ENCODE data around the gene CHD8.

DNA sequence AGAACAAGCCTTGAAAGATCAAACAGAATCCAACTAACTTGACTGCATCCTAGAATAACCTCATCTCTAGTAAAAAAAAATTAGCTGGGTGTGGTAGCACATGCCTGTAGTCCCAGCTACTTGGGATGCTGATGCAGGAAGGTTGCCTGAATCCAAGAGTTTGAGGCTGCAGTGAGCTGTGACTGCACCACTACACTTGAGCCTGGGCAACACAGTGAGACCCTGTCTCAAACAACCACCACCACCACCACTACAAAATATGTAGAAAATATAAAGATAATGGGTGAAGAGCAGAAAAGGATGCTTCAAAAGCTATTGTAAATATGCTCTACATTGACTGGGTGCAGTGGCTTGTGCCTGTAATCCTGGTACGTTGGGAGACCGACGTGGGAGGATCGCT lies 99.4 kb downstream of the CHD8 start:
- TF ChIP-seq, protein P1, sequence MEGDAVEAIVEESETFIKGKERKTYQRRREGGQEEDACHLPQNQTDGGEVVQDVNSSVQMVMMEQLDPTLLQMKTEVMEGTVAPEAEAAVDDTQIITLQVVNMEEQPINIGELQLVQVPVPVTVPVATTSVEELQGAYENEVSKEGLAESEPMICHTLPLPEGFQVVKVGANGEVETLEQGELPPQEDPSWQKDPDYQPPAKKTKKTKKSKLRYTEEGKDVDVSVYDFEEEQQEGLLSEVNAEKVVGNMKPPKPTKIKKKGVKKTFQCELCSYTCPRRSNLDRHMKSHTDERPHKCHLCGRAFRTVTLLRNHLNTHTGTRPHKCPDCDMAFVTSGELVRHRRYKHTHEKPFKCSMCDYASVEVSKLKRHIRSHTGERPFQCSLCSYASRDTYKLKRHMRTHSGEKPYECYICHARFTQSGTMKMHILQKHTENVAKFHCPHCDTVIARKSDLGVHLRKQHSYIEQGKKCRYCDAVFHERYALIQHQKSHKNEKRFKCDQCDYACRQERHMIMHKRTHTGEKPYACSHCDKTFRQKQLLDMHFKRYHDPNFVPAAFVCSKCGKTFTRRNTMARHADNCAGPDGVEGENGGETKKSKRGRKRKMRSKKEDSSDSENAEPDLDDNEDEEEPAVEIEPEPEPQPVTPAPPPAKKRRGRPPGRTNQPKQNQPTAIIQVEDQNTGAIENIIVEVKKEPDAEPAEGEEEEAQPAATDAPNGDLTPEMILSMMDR (IDR thresholded peaks at IDR 0.05; ENCODE audit: poor library complexity), result no peak
- no peak for TF ChIP-seq EZH2phosphoT487 (IDR thresholded peaks at IDR 0.05; ENCODE audit: low read depth, severe bottlenecking, unreplicated experiment)
